K562 (cell line): Measurements from ENCODE around the gene MYMK.

ENCODE experiments used
- DNMT1 ChIP-seq: fragments of 450-650 bp; IDR thresholded peaks from 2 replicates; pipeline ENCODE4 v1.6.1; 2016; ENCODE audit warnings: antibody characterized with exemption, mild to moderate bottlenecking
- ILF3 ChIP-seq: fragments of 450-650 bp; IDR thresholded peaks from 2 replicates; pipeline ENCODE4 v1.6.1; 2018; ENCODE audit warnings: antibody characterized with exemption, mild to moderate bottlenecking, moderate library complexity, borderline replicate concordance
- SIN3A ChIP-seq, 2 experiments: fragments of 150-350 bp in 1 of 2; IDR thresholded peaks; 2 replicates each; pipeline ENCODE4 v1.6.1; 2011 to 2016; ENCODE audit warnings: borderline replicate concordance in 2 of 2, low read depth in 2 of 2, low read length in 2 of 2, mild to moderate bottlenecking in 2 of 2, moderate library complexity in 2 of 2; ENCODE audit not compliant: control insufficient read depth in 1 of 2
- TF ChIP-seq, protein P1 (sequence below), 3 experiments: IDR thresholded peaks in 2 of 3; conservative IDR thresholded peaks in 1 of 3; 2 replicates each; pipeline ENCODE4 v1.5.1; 2011 to 2012; ENCODE audit warnings: low read length in 3 of 3, mild to moderate bottlenecking in 3 of 3, control low read depth in 2 of 3, improper control_type of control experiment in 1 of 3, inconsistent platforms in 1 of 3, low read depth in 1 of 3, mixed read lengths in 1 of 3, moderate library complexity in 1 of 3; ENCODE audit not compliant: insufficient read depth in 2 of 3

DNA sequence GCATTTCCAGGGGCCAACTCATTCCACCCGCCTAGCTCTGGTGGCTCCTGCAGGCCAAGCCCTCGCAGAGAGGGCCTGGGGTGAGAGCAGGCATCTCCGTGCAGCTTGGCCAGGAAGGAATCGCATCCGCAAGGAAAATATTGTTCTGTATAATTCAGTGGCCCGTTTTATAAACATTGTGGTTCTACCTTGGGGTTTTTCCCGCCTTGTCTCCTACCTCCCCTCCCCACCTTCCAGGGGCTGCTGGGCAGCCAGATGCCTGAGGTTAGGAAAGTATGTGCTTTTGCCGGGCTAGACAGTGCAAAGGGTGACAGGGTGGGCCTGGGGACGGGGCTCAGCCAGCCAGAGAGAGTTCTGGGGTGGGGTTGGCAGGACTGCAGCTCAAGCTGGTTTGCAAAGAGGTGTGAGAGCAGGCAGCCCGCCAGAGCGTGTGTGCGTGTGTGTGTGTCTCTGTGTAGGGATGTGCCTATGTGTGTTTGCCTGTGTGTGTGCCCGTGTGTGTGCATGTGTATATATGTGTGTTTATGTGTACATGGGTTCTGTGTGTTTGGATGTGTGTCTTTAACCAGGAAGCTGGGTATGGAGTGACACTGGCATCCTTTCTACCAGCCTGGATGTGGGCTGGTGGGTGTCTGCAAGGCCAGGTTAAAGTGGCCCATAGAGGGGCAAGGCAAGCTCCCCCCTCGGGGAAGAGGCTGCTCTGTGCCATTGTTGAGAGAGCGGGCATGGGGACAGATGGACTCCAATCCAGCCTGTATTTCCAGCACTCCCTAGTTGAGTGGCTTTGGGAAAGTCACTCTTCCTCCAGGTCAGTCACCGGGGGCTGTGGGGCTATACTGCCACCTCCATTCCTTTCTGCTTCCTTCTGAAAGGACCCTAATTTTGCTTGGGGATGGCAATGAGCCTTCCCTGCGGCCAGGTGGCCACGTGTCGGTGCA, 35.2 kb downstream of the MYMK start:
- TF ChIP-seq ILF3: no peak
- TF ChIP-seq, protein P1, sequence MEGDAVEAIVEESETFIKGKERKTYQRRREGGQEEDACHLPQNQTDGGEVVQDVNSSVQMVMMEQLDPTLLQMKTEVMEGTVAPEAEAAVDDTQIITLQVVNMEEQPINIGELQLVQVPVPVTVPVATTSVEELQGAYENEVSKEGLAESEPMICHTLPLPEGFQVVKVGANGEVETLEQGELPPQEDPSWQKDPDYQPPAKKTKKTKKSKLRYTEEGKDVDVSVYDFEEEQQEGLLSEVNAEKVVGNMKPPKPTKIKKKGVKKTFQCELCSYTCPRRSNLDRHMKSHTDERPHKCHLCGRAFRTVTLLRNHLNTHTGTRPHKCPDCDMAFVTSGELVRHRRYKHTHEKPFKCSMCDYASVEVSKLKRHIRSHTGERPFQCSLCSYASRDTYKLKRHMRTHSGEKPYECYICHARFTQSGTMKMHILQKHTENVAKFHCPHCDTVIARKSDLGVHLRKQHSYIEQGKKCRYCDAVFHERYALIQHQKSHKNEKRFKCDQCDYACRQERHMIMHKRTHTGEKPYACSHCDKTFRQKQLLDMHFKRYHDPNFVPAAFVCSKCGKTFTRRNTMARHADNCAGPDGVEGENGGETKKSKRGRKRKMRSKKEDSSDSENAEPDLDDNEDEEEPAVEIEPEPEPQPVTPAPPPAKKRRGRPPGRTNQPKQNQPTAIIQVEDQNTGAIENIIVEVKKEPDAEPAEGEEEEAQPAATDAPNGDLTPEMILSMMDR (IDR thresholded peaks at IDR 0.05 in 2 of 3, conservative IDR thresholded peaks at IDR 0.05 in 1 of 3; ENCODE audit: insufficient read depth in 2 of 3, low read depth in 1 of 3, low read length in 3 of 3): no peak
- no peak for TF ChIP-seq DNMT1
- no peak for TF ChIP-seq SIN3A (IDR thresholded peaks at IDR 0.05; ENCODE audit: borderline replicate concordance in 2 of 2, control insufficient read depth in 1 of 2, low read depth in 2 of 2, low read length in 2 of 2)
